Endothelial cell of umbilical vein (primary cell): ENCODE data around the gene RPGRIP1.

Experiments used
- CTCF ChIP-seq, 2 donors: IDR thresholded peaks; 1 replicate in 1 of 2; 2 replicates in 1 of 2; pipeline ENCODE4 v1.5.1; 2011; ENCODE audit warnings: low read length in 2 of 2, mild to moderate bottlenecking in 2 of 2, moderate library complexity in 2 of 2, control low read depth in 1 of 2, inconsistent platforms in 1 of 2, low read depth in 1 of 2; ENCODE audit not compliant: insufficient read depth in 1 of 2; ENCODE audit errors: extremely low read depth in 1 of 2
- EZH2 ChIP-seq: IDR thresholded peaks from 2 replicates; pipeline ENCODE4 v1.6.1; 2012; ENCODE audit warnings: borderline replicate concordance, low read depth, mild to moderate bottlenecking, moderate library complexity, low read length, inconsistent platforms; ENCODE audit not compliant: severe bottlenecking
- POLR2AphosphoS5 ChIP-seq: IDR thresholded peaks from 2 replicates; pipeline ENCODE4 v1.6.1; 2012; ENCODE audit warnings: low read depth, mild to moderate bottlenecking, control low read depth, low read length, moderate library complexity; ENCODE audit not compliant: insufficient read depth

GRCh38 chr14:21234112-21234511, 45.8 kb upstream of the RPGRIP1 start:
- TF ChIP-seq CTCF (IDR thresholded peaks at IDR 0.05; ENCODE audit: extremely low read depth in 1 of 2, insufficient read depth in 1 of 2, low read depth in 1 of 2, low read length in 2 of 2) = no peak
- no peak for TF ChIP-seq EZH2
- TF ChIP-seq POLR2AphosphoS5 = no peak
